Bone marrow (tissue), 2 donors: ENCODE results near the gene JKAMP.

ENCODE experiments used
- DNase-seq, 2 donors: peaks; one replicate each; lab custom pipeline; 2025; lab: John Stamatoyannopoulos, UW

JKAMP gene

DNA sequence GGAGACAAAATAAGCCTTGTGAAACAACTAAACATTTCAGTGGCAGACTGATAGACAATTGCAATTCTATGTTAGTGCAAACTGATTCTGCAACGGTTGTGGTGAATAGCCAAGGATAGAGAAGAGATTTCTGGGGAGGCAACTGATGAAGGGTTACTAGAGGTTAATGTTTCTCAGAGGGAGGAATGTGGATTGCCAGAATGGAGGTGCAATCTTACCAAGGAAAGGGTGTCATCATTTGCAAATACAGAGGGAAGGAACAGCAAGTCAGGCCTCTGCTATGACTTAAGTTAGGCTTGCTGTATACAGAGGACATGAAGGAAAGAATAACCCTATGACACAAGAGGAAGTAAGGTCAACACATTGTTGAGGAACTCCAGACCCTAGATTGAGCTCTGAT is 56.5 kb downstream of the JKAMP start:
- DNase-seq = no peak

DNA sequence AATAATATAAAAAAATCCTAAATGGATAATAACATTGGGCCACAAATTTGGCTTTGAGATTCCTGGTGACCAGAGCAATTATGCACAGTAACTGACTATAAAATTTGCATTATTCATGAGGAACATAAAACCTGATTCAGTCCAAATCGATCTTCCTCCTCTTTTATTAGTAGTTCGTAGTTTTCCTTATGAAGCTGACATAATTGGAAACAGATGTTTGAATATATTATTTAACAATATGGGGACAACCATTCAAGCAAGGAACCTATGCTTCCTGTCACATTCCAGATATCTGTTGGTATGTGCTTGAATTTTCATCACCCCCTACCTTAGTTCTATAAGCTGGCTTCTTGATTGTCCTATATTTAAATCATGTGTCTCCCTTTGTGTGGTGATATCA is 57.4 kb downstream of the JKAMP start:
- no peak for DNase-seq

DNA sequence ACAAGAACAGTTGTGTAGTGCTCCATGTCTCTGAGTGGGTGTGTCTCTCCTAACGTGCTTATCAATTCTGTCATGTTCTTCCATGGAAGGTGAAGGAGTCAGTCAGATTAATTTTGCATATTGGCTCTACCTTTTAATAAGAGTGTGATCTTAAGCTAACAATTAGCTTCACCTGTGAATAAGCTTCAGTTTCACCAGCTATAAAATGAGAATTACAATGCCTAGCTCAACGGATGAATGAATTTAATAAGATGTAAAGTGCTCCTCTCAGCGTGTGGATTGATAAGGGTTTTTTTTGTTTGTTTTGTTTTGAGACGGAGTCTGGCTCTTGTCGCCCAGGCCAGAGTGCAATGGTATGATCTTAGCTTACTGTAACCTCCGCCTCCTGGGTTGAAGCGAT is 59.6 kb downstream of the JKAMP start:
- DNase-seq = no peak

DNA sequence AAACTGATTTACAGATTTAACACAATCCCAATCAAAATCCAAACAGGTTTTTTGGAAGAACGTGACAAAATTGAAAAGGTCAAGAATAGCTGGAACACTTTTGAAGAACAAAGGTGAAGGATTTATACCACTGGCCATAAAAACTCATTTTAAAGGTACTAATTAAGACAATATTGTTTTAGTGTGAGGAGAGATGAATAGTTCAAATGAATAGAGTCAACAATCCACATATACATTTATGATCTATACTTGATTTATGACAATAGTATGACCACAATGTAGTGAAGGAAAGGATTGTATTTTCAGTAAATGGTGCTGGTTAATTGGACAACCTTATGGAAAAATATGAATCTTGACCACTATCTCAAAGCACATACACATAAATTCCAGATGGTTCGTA is 63.0 kb downstream of the JKAMP start:
- DNase-seq = no peak
